SJCRH30 (cell line): ENCODE results near the gene MT1E. TPM values are rescaled to one million over a fixed set of nuclear protein-coding genes. Genes with fewer than 3 reads are reported as not detected.

Experiments used
- DNase-seq, 2 experiments: peaks; one replicate each; pipeline ENCODE4 v3.0.0-alpha.2; 2015 to 2020
- H3K27ac ChIP-seq: fragments of 250-450 bp; sonication (Bioruptor Pico); 2 replicates; pipeline ENCODE4 v1.5.1; 2020; ENCODE audit warnings: mild to moderate bottlenecking, moderate library complexity
- H3K27me3 ChIP-seq: fragments of 250-450 bp; sonication (Bioruptor Pico); 2 replicates; pipeline ENCODE4 v1.5.1; 2020; ENCODE audit warnings: mild to moderate bottlenecking, moderate library complexity
- H3K36me3 ChIP-seq: fragments of 250-450 bp; sonication (Bioruptor Pico); 2 replicates; pipeline ENCODE4 v1.5.1; 2020; ENCODE audit warnings: mild to moderate bottlenecking, moderate library complexity
- H3K4me1 ChIP-seq: fragments of 250-450 bp; sonication (Bioruptor Pico); 2 replicates; pipeline ENCODE4 v1.5.1; 2020; ENCODE audit warnings: mild to moderate bottlenecking, moderate library complexity
- H3K4me3 ChIP-seq: fragments of 250-450 bp; sonication (Bioruptor Pico); 2 replicates; pipeline ENCODE4 v1.5.1; 2020; ENCODE audit warnings: mild to moderate bottlenecking, moderate library complexity
- H3K9me3 ChIP-seq: fragments of 250-450 bp; sonication (Bioruptor Pico); replicated peaks from 2 replicates; pipeline ENCODE4 v1.5.1; 2020; ENCODE audit warnings: mild to moderate bottlenecking, moderate library complexity
- total RNA-seq: library from RNA; depleted of rRNA; stranded (reverse); fragments of >200 nt; shearing (Covaris generic); gene quantifications from 2 replicates; pipeline ENCODE4 v1.2.3, GENCODE V29; 2014

Gene MT1E
- total RNA-seq, 1 experiment from 2014 or later: not detected

- H3K4me3 ChIP-seq: no peak overlapping the region
- no peaks in the 10 kb centered on the region for H3K9me3 ChIP-seq
- peaks cover 3% of the 10 kb centered on the region for H3K27me3 ChIP-seq
- H3K36me3 ChIP-seq: no peaks in the 10 kb centered on the region
- DNase-seq: peak in 1 of 2 experiments; percentile 18
- 0 out of 2 replicates have a peak, but pooled peaks cover 2% of the 10 kb centered on the region for H3K4me1 ChIP-seq
- no peak overlapping the region for H3K27ac ChIP-seq
Observed at GRCh38 chr16:56628486-56629350, 3.1 kb downstream of the MT1E start.

- Histone ChIP-seq H3K36me3 (no peaks in the 10 kb centered on the region), H3K4me3 (no peak overlapping the region), H3K4me1 (0 out of 2 replicates have a peak, but pooled peaks cover 2% of the 10 kb centered on the region), H3K27ac (no peak overlapping the region), H3K9me3 (no peaks in the 10 kb centered on the region), H3K27me3 (peaks cover 3% of the 10 kb centered on the region)
- DNase-seq: no peak
Observed at GRCh38 chr16:56629531-56629930, 4.0 kb downstream of the MT1E start.

GRCh38 chr16:56630134-56630533 is 4.6 kb downstream of the MT1E start:
- Histone ChIP-seq H3K4me3 (no peak overlapping the region), H3K27ac (no peak overlapping the region), H3K36me3 (no peaks in the 10 kb centered on the region), H3K4me1 (0 out of 2 replicates have a peak, but pooled peaks cover 2% of the 10 kb centered on the region), H3K9me3 (no peaks in the 10 kb centered on the region), H3K27me3 (peaks cover 3% of the 10 kb centered on the region)
- DNase-seq: no peak

- Histone ChIP-seq H3K36me3 (no peaks in the 10 kb centered on the region), H3K4me1 (0 out of 2 replicates have a peak, but pooled peaks cover 2% of the 10 kb centered on the region), H3K27me3 (peaks cover 3% of the 10 kb centered on the region), H3K27ac (no peak overlapping the region), H3K9me3 (no peaks in the 10 kb centered on the region), H3K4me3 (no peak overlapping the region)
- no peak for DNase-seq
Observed at GRCh38 chr16:56631197-56631596, 5.6 kb downstream of the MT1E start.

GRCh38 chr16:56631832-56632155 is 6.2 kb downstream of the MT1E start:
- no peak for DNase-seq
- Histone ChIP-seq H3K4me3 (no peak overlapping the region), H3K36me3 (no peaks in the 10 kb centered on the region), H3K27ac (no peak overlapping the region), H3K27me3 (peaks cover 3% of the 10 kb centered on the region), H3K9me3 (no peaks in the 10 kb centered on the region), H3K4me1 (0 out of 2 replicates have a peak, but pooled peaks cover 2% of the 10 kb centered on the region)

GRCh38 chr16:56632156-56632847 is 6.7 kb downstream of the MT1E start, which contains the start of gene MT1M:
TSS of gene MT1M (plus strand) at chr16:56632659. CDS start at chr16:56632732, 73 bp downstream.
- Histone ChIP-seq H3K27me3 (peaks cover 3% of the 10 kb centered on the region), H3K9me3 (no peaks in the 10 kb centered on the region), H3K36me3 (no peaks in the 10 kb centered on the region), H3K4me1 (no peaks in the 10 kb centered on the region), H3K4me3 (no peak within 1 kb of the TSS), H3K27ac (no peak within 1 kb of the TSS)
- DNase-seq: no peak

GRCh38 chr16:56632848-56633365 is 7.3 kb downstream of the MT1E start:
- no peak overlapping the region for H3K4me3 ChIP-seq
- no peaks in the 10 kb centered on the region for H3K36me3 ChIP-seq
- DNase-seq: no peak
- no peak overlapping the region for H3K27ac ChIP-seq
- H3K4me1 ChIP-seq: no peaks in the 10 kb centered on the region
- H3K27me3 ChIP-seq: peaks cover 3% of the 10 kb centered on the region
- no peaks in the 10 kb centered on the region for H3K9me3 ChIP-seq

- Histone ChIP-seq H3K36me3 (no peaks in the 10 kb centered on the region), H3K27me3 (peaks cover 5% of the 10 kb centered on the region), H3K9me3 (no peaks in the 10 kb centered on the region), H3K27ac (no peak overlapping the region), H3K4me3 (no peak overlapping the region), H3K4me1 (no peaks in the 10 kb centered on the region)
- DNase-seq: no peak
Observed at GRCh38 chr16:56633535-56633934, 8.0 kb downstream of the MT1E start.

GRCh38 chr16:56634715-56635440 is 9.3 kb downstream of the MT1E start:
- H3K4me1 ChIP-seq: no peaks in the 10 kb centered on the region
- no peak for DNase-seq
- no peak overlapping the region for H3K4me3 ChIP-seq
- no peaks in the 10 kb centered on the region for H3K36me3 ChIP-seq
- H3K9me3 ChIP-seq: no peaks in the 10 kb centered on the region
- peaks cover 7% of the 10 kb centered on the region for H3K27me3 ChIP-seq
- H3K27ac ChIP-seq: no peak overlapping the region

GRCh38 chr16:56635441-56635967 is 9.9 kb downstream of the MT1E start:
- Histone ChIP-seq H3K27ac (no peak overlapping the region), H3K4me3 (no peak overlapping the region), H3K4me1 (no peaks in the 10 kb centered on the region), H3K36me3 (no peaks in the 10 kb centered on the region), H3K9me3 (no peaks in the 10 kb centered on the region), H3K27me3 (peaks cover 7% of the 10 kb centered on the region)
- no peak for DNase-seq

- H3K4me1 ChIP-seq: no peaks in the 10 kb centered on the region
- no peaks in the 10 kb centered on the region for H3K9me3 ChIP-seq
- H3K27me3 ChIP-seq: peaks cover 7% of the 10 kb centered on the region
- no peaks in the 10 kb centered on the region for H3K36me3 ChIP-seq
- H3K4me3 ChIP-seq: no peak overlapping the region
- no peak for DNase-seq
- no peak overlapping the region for H3K27ac ChIP-seq
Observed at GRCh38 chr16:56636616-56637413, 11.2 kb downstream of the MT1E start.

GRCh38 chr16:56637814-56638750 is 12.5 kb downstream of the MT1E start, which contains the start of gene MT1A:
TSS of gene MT1A (plus strand) at chr16:56638666. CDS start at chr16:56638739, 73 bp downstream.
- Histone ChIP-seq H3K27me3 (peaks cover 4% of the 10 kb centered on the region), H3K36me3 (no peaks in the 10 kb centered on the region)

GRCh38 chr16:56639045-56639444 is 13.5 kb downstream of the MT1E start:
- Histone ChIP-seq H3K27me3 (peaks cover 4% of the 10 kb centered on the region), H3K27ac (no peak overlapping the region), H3K9me3 (no peaks in the 10 kb centered on the region), H3K4me1 (no peaks in the 10 kb centered on the region), H3K4me3 (no peak overlapping the region), H3K36me3 (no peaks in the 10 kb centered on the region)
- DNase-seq: no peak

More at GRCh38 chr16:56637814-56638750, 12.5 kb downstream of the MT1E start, which contains the start of gene MT1A:
- H3K4me3 ChIP-seq: no peak within 1 kb of the TSS
- DNase-seq: no peak
- H3K4me1 ChIP-seq: no peaks in the 10 kb centered on the region
- no peak within 1 kb of the TSS for H3K27ac ChIP-seq
- no peaks in the 10 kb centered on the region for H3K9me3 ChIP-seq
